Fibroblast of the aortic adventitia (primary cell): Measurements from ENCODE around the gene GRPEL2. TPM values are rescaled to one million over a fixed set of nuclear protein-coding genes. Genes with fewer than 3 reads are reported as not detected.

Experiments used
- DNase-seq: peaks from one replicate; pipeline ENCODE4 v3.0.0-alpha.2; 2010; ENCODE audit warnings: low read depth
- H3K4me3 ChIP-seq: 2 replicates; pipeline ENCODE4 v1.5.1; 2011; ENCODE audit warnings: low read depth, mild to moderate bottlenecking, control low read depth, low read length, moderate library complexity
- total RNA-seq: library from RNA; depleted of rRNA; stranded (reverse); fragments of >200 nt; gene quantifications from 2 replicates; pipeline ENCODE4 v1.2.3, GENCODE V29; 2012; ENCODE audit warnings: low replicate concordance
- TF ChIP-seq, protein P1 (sequence below): IDR thresholded peaks from 2 replicates; pipeline ENCODE4 v1.5.1; 2011; ENCODE audit warnings: mild to moderate bottlenecking, low read length, control low read depth, inconsistent platforms; ENCODE audit not compliant: insufficient read depth

GRPEL2 gene
- total RNA-seq, 1 donor = 37.0 TPM

DNA sequence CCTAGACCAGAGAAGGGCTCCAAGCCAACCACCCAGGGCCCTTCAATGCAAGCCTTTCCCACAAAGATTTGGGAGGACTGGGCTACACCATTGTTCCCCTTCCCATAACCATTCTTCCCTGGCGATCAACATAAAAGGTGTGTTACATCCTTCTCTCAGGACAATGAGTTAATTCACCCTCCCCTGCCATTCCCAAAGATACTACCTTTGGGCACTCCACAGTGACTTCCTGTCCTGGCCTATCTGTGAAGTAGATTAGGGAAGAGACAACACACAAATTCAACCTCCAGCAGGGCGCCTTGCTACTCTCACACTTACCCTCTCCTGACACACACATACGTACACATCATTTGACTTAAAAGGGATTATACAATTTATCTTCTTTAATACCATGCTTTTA lies 57.0 kb downstream of the GRPEL2 start:
- DNase-seq = no peak
- TF ChIP-seq, protein P1, sequence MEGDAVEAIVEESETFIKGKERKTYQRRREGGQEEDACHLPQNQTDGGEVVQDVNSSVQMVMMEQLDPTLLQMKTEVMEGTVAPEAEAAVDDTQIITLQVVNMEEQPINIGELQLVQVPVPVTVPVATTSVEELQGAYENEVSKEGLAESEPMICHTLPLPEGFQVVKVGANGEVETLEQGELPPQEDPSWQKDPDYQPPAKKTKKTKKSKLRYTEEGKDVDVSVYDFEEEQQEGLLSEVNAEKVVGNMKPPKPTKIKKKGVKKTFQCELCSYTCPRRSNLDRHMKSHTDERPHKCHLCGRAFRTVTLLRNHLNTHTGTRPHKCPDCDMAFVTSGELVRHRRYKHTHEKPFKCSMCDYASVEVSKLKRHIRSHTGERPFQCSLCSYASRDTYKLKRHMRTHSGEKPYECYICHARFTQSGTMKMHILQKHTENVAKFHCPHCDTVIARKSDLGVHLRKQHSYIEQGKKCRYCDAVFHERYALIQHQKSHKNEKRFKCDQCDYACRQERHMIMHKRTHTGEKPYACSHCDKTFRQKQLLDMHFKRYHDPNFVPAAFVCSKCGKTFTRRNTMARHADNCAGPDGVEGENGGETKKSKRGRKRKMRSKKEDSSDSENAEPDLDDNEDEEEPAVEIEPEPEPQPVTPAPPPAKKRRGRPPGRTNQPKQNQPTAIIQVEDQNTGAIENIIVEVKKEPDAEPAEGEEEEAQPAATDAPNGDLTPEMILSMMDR = no peak
- no peak overlapping the region for H3K4me3 ChIP-seq

Other genes with a start within 250 kb of the GRPEL2 start
- 13.9 and 24.9 TPM in 2 replicates for gene ABLIM3, start 204.0 kb upstream of the GRPEL2 start, total RNA-seq
- 2.3 and 10.8 TPM in 2 replicates for gene AFAP1L1, start 73.6 kb upstream of the GRPEL2 start, total RNA-seq
- 6.3 and 6.4 TPM in 2 replicates for gene PCYOX1L, start 12.5 kb downstream of the GRPEL2 start, total RNA-seq
- gene IL17B, start 33.8 kb downstream of the GRPEL2 start, total RNA-seq = not detected in 2 replicates
- gene CSNK1A1, start 205.9 kb downstream of the GRPEL2 start, total RNA-seq = 187 and 394 TPM in 2 replicates
- gene ARHGEF37, start 236.0 kb downstream of the GRPEL2 start, total RNA-seq = 2.6 and 2.7 TPM in 2 replicates